Neural progenitor cell (in vitro differentiated cells): ENCODE data around the gene TCP11. TPM values are rescaled to one million over a fixed set of nuclear protein-coding genes. Genes with fewer than 3 reads are reported as not detected.

Experiments
- DNase-seq: peaks from one replicate; pipeline ENCODE4 v3.0.0-alpha.2; 2016; ENCODE audit warnings: low spot score
- H2AFZ ChIP-seq: fragments of 200-600 bp; sonication (generic); replicated peaks from 2 replicates; pipeline ENCODE4 v1.6.1; 2016; ENCODE audit warnings: antibody characterized with exemption
- H3F3A ChIP-seq: fragments of 200-600 bp; sonication (generic); 2 replicates; pipeline ENCODE4 v1.6.1; 2016; ENCODE audit warnings: antibody characterized with exemption, low read depth
- H3K27ac ChIP-seq: fragments of 200-600 bp; sonication (generic); 2 replicates; pipeline ENCODE4 v1.5.1; 2016; ENCODE audit warnings: mild to moderate bottlenecking
- H3K27me3 ChIP-seq: fragments of 200-600 bp; sonication (generic); 2 replicates; pipeline ENCODE4 v1.6.1; 2016; ENCODE audit warnings: mild to moderate bottlenecking, moderate library complexity
- H3K36me3 ChIP-seq: fragments of 200-600 bp; sonication (generic); 2 replicates; pipeline ENCODE4 v1.5.1; 2016
- H3K4me1 ChIP-seq: fragments of 200-600 bp; sonication (generic); 2 replicates; pipeline ENCODE4 v1.6.1; 2016; ENCODE audit warnings: mixed run types
- H3K4me2 ChIP-seq: fragments of 200-600 bp; sonication (generic); 2 replicates; pipeline ENCODE4 v1.6.1; 2016
- H3K4me3 ChIP-seq: fragments of 200-600 bp; sonication (generic); 2 replicates; pipeline ENCODE4 v1.5.1; 2016
- H3K79me2 ChIP-seq: fragments of 200-600 bp; sonication (generic); 2 replicates; pipeline ENCODE4 v1.6.1; 2016; ENCODE audit warnings: low read depth
- H3K9ac ChIP-seq: fragments of 200-600 bp; sonication (generic); 2 replicates; pipeline ENCODE4 v1.6.1; 2016
- H3K9me3 ChIP-seq: fragments of 200-600 bp; sonication (generic); 2 replicates; pipeline ENCODE4 v1.5.1; 2016; ENCODE audit warnings: low read depth
- H4K20me1 ChIP-seq: fragments of 200-600 bp; sonication (generic); 2 replicates; pipeline ENCODE4 v1.6.1; 2016; ENCODE audit warnings: low read depth
- H3K27ac Mint-ChIP-seq: 3 replicates; pipeline ENCODE4 v1.8.0; 2021; ENCODE audit warnings: mixed read lengths
- H3K27me3 Mint-ChIP-seq: 2 replicates; pipeline ENCODE4 v1.8.0; 2022; ENCODE audit warnings: low read depth, mild to moderate bottlenecking, inconsistent platforms, moderate library complexity, mixed read lengths; ENCODE audit not compliant: insufficient read depth
- H3K36me3 Mint-ChIP-seq: 3 replicates; pipeline ENCODE4 v1.8.0; 2021; ENCODE audit warnings: mixed read lengths
- H3K4me1 Mint-ChIP-seq: 3 replicates; pipeline ENCODE4 v1.8.0; 2021; ENCODE audit warnings: mixed read lengths
- H3K4me3 Mint-ChIP-seq: 3 replicates; pipeline ENCODE4 v1.8.0; 2021; ENCODE audit warnings: mild to moderate bottlenecking, moderate library complexity, mixed read lengths
- H3K9me3 Mint-ChIP-seq: 3 replicates; pipeline ENCODE4 v1.8.0; 2020; ENCODE audit warnings: mixed read lengths
- EZH2 ChIP-seq: fragments of 200-600 bp; sonication (generic); IDR thresholded peaks from 2 replicates; pipeline ENCODE4 v1.6.1; 2017; ENCODE audit warnings: antibody characterized with exemption, mild to moderate bottlenecking, moderate library complexity
- EZH2phosphoT487 ChIP-seq: fragments of 200-600 bp; sonication (generic); IDR thresholded peaks from 2 replicates; pipeline ENCODE4 v1.6.1; 2017; ENCODE audit warnings: antibody characterized with exemption
- total RNA-seq: library from RNA; depleted of rRNA; stranded (reverse); fragments of >200 nt; gene quantifications from 2 replicates; pipeline ENCODE4 v1.2.3, GENCODE V29; 2015; ENCODE audit warnings: low replicate concordance
- TF ChIP-seq, protein P1 (sequence below): fragments of 200-600 bp; sonication (generic); IDR thresholded peaks from 2 replicates; pipeline ENCODE4 v1.5.1; 2017; ENCODE audit warnings: antibody characterized with exemption, mild to moderate bottlenecking

The TCP11 gene
- total RNA-seq, 1 donor from 2014 or later, result not detected

DNA sequence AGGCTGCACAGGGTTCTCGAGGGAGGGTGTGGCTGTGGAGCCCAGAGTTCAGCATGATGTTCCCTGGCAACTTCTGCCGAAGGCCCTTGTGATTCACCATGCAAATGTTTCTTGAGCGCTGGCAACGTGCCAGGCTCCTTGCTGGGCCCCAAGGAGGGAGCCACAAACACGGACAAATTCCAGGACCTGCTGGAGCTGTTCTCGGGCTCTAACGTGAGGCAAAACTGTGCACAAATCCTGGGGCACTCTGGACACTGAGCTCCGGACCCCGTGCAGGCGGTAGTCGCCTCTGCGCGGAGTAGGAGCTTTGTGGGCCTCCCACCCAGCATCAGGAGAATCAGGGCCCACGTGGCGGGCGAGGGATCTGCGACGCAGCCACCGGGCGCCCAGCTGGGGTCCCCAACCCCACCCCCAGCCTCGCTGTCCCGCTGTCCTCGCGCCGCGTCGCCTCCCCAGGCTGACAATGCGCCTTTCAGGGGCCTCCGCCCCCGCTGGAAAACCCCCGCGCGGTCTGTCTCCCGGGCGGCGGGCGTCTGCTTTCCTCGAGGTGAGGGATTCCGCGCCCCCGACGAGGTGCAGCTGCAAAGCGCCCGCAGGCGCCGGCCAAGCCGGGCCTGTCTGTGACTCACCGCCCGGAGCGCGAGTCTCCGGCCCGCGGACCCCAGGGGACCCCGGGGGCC lies 40.9 kb upstream of the TCP11 start:
- Histone ChIP-seq H3K27me3 (peaks cover 23% of the 10 kb centered on the region), H3K4me1 (no peaks in the 10 kb centered on the region), H3K4me3 (no peak overlapping the region), H3F3A (no peaks in the 10 kb centered on the region), H2AFZ (no peak overlapping the region), H3K4me2 (peak overlapping the region; percentile 69), H3K36me3 (no peaks in the 10 kb centered on the region), H3K27ac (no peak overlapping the region), H3K9me3 (no peaks in the 10 kb centered on the region), H3K9ac (no peak overlapping the region), H3K79me2 (no peaks in the 10 kb centered on the region), H4K20me1 (no peaks in the 10 kb centered on the region)
- Mint-ChIP-seq H3K27ac (no peak overlapping the region), H3K4me1 (peaks cover 22% of the 10 kb centered on the region), H3K4me3 (no peak overlapping the region), H3K9me3 (no peaks in the 10 kb centered on the region), H3K27me3 (peaks cover 4% of the 10 kb centered on the region), H3K36me3 (no peaks in the 10 kb centered on the region)
- TF ChIP-seq EZH2, result no peak
- TF ChIP-seq, protein P1, sequence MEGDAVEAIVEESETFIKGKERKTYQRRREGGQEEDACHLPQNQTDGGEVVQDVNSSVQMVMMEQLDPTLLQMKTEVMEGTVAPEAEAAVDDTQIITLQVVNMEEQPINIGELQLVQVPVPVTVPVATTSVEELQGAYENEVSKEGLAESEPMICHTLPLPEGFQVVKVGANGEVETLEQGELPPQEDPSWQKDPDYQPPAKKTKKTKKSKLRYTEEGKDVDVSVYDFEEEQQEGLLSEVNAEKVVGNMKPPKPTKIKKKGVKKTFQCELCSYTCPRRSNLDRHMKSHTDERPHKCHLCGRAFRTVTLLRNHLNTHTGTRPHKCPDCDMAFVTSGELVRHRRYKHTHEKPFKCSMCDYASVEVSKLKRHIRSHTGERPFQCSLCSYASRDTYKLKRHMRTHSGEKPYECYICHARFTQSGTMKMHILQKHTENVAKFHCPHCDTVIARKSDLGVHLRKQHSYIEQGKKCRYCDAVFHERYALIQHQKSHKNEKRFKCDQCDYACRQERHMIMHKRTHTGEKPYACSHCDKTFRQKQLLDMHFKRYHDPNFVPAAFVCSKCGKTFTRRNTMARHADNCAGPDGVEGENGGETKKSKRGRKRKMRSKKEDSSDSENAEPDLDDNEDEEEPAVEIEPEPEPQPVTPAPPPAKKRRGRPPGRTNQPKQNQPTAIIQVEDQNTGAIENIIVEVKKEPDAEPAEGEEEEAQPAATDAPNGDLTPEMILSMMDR, result no peak
- TF ChIP-seq EZH2phosphoT487, result no peak
- peak; percentile 32 for DNase-seq

DNA sequence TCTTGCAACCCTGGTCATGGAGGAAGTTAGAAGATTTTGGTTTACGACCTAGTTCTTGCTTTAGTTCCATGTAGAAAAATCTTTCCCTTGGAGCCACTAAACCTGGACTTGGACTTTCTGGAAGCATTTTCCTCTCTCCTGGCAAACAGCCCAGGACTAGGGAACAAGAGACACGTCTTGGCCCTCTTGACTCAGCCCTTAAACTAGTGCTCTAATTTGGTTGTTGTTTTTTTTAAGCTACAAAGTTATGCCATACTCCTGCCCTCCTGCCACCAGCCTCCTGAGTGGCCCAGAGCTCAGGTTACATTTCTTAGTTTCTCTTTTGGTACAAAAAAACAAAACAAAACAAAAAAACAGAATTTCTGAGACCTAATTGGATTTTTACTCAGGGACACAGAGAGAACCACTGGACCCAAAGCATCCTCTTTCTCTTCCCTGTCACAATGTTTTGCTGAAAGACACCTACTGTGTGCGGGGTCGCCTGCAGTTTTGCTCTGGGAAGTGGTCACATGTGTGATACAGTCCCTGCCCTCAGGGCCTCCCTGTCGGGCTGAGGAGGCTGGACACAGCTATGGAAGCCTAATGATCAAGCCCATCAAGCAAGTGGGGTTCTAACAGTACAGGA lies 40.3 kb upstream of the TCP11 start:
- Histone ChIP-seq H2AFZ (no peak overlapping the region), H3K36me3 (no peaks in the 10 kb centered on the region), H3K9ac (no peak overlapping the region), H3K27me3 (peaks cover 23% of the 10 kb centered on the region), H3K9me3 (no peaks in the 10 kb centered on the region), H3K79me2 (no peaks in the 10 kb centered on the region), H3K4me1 (no peaks in the 10 kb centered on the region), H4K20me1 (no peaks in the 10 kb centered on the region), H3K4me2 (no peak overlapping the region), H3F3A (no peaks in the 10 kb centered on the region), H3K27ac (no peak overlapping the region), H3K4me3 (no peak overlapping the region)
- no peak for DNase-seq
- peaks cover 4% of the 10 kb centered on the region for H3K27me3 Mint-ChIP-seq
- peaks cover 22% of the 10 kb centered on the region for H3K4me1 Mint-ChIP-seq
- H3K36me3 Mint-ChIP-seq, result no peaks in the 10 kb centered on the region
- no peak for TF ChIP-seq EZH2phosphoT487
- TF ChIP-seq EZH2, result no peak
- TF ChIP-seq, protein P1, result no peak
- no peak overlapping the region for H3K4me3 Mint-ChIP-seq
- H3K27ac Mint-ChIP-seq, result no peak overlapping the region
- H3K9me3 Mint-ChIP-seq, result no peaks in the 10 kb centered on the region

DNA sequence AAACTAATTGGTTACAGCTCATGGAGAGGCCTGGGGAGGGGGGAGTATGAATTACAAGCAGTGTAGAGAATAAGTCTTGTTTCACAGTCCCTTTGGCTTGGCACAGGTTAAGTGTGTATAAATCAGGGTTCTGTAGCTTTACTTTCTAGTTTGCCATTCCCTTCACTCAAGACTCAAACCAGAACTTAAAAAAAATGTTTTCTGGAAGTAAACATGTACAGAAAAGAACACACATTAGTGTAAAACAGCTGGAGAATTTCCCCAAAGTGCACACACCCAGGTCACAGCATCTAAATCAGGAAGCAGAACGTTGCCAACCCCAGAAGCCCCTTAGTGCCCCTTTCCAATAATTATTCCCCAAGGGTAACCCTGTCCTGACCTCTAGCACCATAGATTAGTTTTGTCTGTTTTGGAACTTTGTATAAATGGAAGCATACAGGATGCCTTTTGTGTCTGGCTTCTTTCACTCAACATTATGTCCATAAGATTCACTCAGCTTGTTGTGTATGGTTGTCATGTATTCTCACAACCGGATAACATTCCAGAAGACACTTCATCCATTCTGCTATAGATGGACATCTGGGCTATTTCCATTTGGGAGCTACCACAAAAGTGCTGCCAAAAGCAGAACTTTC lies 38.9 kb upstream of the TCP11 start:
- Histone ChIP-seq H3K9ac (no peak overlapping the region), H3K27ac (no peak overlapping the region), H3K4me1 (no peaks in the 10 kb centered on the region), H3K4me3 (no peak overlapping the region), H3K79me2 (no peaks in the 10 kb centered on the region), H3K9me3 (no peaks in the 10 kb centered on the region), H3K27me3 (peaks cover 23% of the 10 kb centered on the region), H3K4me2 (no peak overlapping the region), H4K20me1 (no peaks in the 10 kb centered on the region), H3F3A (no peaks in the 10 kb centered on the region), H3K36me3 (no peaks in the 10 kb centered on the region), H2AFZ (no peak overlapping the region)
- Mint-ChIP-seq H3K36me3 (no peaks in the 10 kb centered on the region), H3K4me3 (no peak overlapping the region), H3K27me3 (peaks cover 4% of the 10 kb centered on the region), H3K4me1 (peaks cover 18% of the 10 kb centered on the region), H3K27ac (no peak overlapping the region), H3K9me3 (no peaks in the 10 kb centered on the region)
- no peak for DNase-seq
- TF ChIP-seq, protein P1, result no peak
- no peak for TF ChIP-seq EZH2
- no peak for TF ChIP-seq EZH2phosphoT487
